Cardiac muscle cell (in vitro differentiated cells and primary cell): Measurements from ENCODE around the gene LAMA3. TPM values are rescaled to one million over a fixed set of nuclear protein-coding genes. Genes with fewer than 3 reads are reported as not detected.

ENCODE experiments used
- DNase-seq, 2 donors: peaks; one replicate each; pipeline versions ENCODE4 v3.0.0 to v3.0.0-alpha.2; 2010 to 2017; ENCODE audit warnings: low read depth in 1 of 2, low spot score in 1 of 2
- H3K27ac ChIP-seq: fragments of 200-600 bp; sonication (generic); 2 replicates; pipeline ENCODE4 v1.5.1; 2016
- H3K27me3 ChIP-seq: fragments of 200-600 bp; sonication (generic); 2 replicates; pipeline ENCODE4 v1.6.0; 2016; ENCODE audit warnings: control low read depth
- H3K36me3 ChIP-seq: fragments of 200-600 bp; sonication (generic); 2 replicates; pipeline ENCODE4 v1.5.1; 2016; ENCODE audit warnings: control low read depth
- H3K4me1 ChIP-seq: fragments of 200-600 bp; sonication (generic); 2 replicates; pipeline ENCODE4 v1.8.1; 2017; ENCODE audit warnings: low read depth, mild to moderate bottlenecking, mixed run types
- H3K4me3 ChIP-seq: fragments of 200-600 bp; sonication (generic); 2 replicates; pipeline ENCODE4 v1.5.1; 2016; ENCODE audit warnings: mild to moderate bottlenecking
- H3K9me3 ChIP-seq: fragments of 200-600 bp; sonication (generic); 2 replicates; pipeline ENCODE4 v1.5.1; 2017; ENCODE audit warnings: low read depth, mild to moderate bottlenecking, control low read depth
- polyA plus RNA-seq: library from polyadenylated mRNA; unstranded; fragments of >200 nt; fragmentation: Nextera tagmentation; extraction: Ambion mirVana; gene quantifications from 2 replicates; pipeline ENCODE4 v1.2.1, GENCODE V29; 2016
- total RNA-seq: library from RNA; depleted of rRNA; stranded (reverse); fragments of >200 nt; gene quantifications from 2 replicates; pipeline ENCODE4 v1.2.3, GENCODE V29; 2016
- TF ChIP-seq, protein P1 (sequence below): IDR thresholded peaks from 2 replicates; pipeline ENCODE4 v1.5.1; 2012; ENCODE audit warnings: low read depth, mild to moderate bottlenecking, low read length

LAMA3 gene
- total and polyA plus RNA-seq, 2 experiments from 2014 or later = 0.18 TPM; not detected in 1

GRCh38 chr18:23998018-23998417 lies 308.8 kb downstream of the LAMA3 start:
- DNase-seq = no peak
- H3K4me3 ChIP-seq = no peak overlapping the region
- no peaks in the 10 kb centered on the region for H3K27me3 ChIP-seq
- no peaks in the 10 kb centered on the region for H3K36me3 ChIP-seq
- no peaks in the 10 kb centered on the region for H3K9me3 ChIP-seq
- no peak overlapping the region for H3K27ac ChIP-seq
- TF ChIP-seq, protein P1, sequence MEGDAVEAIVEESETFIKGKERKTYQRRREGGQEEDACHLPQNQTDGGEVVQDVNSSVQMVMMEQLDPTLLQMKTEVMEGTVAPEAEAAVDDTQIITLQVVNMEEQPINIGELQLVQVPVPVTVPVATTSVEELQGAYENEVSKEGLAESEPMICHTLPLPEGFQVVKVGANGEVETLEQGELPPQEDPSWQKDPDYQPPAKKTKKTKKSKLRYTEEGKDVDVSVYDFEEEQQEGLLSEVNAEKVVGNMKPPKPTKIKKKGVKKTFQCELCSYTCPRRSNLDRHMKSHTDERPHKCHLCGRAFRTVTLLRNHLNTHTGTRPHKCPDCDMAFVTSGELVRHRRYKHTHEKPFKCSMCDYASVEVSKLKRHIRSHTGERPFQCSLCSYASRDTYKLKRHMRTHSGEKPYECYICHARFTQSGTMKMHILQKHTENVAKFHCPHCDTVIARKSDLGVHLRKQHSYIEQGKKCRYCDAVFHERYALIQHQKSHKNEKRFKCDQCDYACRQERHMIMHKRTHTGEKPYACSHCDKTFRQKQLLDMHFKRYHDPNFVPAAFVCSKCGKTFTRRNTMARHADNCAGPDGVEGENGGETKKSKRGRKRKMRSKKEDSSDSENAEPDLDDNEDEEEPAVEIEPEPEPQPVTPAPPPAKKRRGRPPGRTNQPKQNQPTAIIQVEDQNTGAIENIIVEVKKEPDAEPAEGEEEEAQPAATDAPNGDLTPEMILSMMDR = no peak
- H3K4me1 ChIP-seq = no peaks in the 10 kb centered on the region

- H3K4me3 ChIP-seq = no peak overlapping the region
- H3K27me3 ChIP-seq = no peaks in the 10 kb centered on the region
- no peaks in the 10 kb centered on the region for H3K36me3 ChIP-seq
- TF ChIP-seq, protein P1 = no peak
- H3K4me1 ChIP-seq = no peaks in the 10 kb centered on the region
- no peak for DNase-seq
- no peaks in the 10 kb centered on the region for H3K9me3 ChIP-seq
- no peak overlapping the region for H3K27ac ChIP-seq
Observed at GRCh38 chr18:23998820-23999219, 309.6 kb downstream of the LAMA3 start.

DNA sequence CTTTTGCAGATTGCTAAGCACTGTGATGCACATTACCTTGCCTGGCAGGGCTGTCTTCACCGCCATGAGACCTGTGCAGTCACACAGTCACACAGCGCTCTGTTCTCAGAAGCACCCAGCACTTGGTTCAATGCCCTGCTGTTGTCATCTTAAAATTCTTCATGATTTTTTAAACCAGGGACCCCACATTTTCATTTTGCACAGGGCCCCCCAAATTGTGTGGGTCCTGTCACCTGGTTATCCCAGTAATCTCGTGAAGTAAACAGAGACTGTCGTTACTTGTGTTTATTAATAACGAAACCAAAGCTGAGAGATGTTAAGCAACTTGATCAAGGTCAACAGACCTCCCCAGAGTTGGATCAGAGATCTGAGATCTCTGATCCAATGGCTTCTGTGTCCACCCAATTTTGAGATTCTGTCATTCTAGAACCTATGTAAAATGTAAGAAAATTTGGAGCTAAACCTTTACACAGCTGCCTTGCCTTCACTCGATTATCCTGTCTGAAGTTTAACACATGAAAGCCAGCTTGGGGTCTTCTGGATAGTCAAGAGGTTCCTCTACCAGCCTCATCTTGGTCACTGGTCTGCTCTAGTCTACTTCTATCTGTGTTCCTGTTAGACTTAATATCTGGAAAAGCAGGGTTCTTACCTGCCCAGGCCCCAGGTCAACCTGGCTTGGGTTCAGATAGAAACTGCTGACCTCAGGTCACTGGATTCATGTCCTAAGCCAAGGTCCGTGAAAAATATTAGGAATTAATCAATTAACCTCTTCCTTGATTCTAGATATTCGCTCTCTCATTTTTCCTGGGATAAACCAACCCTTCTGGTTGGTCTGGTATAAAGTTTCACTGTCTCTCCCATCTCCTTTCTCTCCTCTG lies 311.6 kb downstream of the LAMA3 start:
- no peaks in the 10 kb centered on the region for H3K9me3 ChIP-seq
- no peaks in the 10 kb centered on the region for H3K36me3 ChIP-seq
- TF ChIP-seq, protein P1 = no peak
- DNase-seq = no peak
- no peak overlapping the region for H3K4me3 ChIP-seq
- H3K27ac ChIP-seq = no peak overlapping the region
- H3K4me1 ChIP-seq = no peaks in the 10 kb centered on the region
- no peaks in the 10 kb centered on the region for H3K27me3 ChIP-seq

- H3K36me3 ChIP-seq = no peaks in the 10 kb centered on the region
- DNase-seq = no peak
- no peaks in the 10 kb centered on the region for H3K9me3 ChIP-seq
- no peaks in the 10 kb centered on the region for H3K27me3 ChIP-seq
- TF ChIP-seq, protein P1 = no peak
- H3K27ac ChIP-seq = no peak overlapping the region
- no peak overlapping the region for H3K4me3 ChIP-seq
- H3K4me1 ChIP-seq = no peaks in the 10 kb centered on the region
Observed at GRCh38 chr18:24002479-24002878, 313.2 kb downstream of the LAMA3 start.

DNA sequence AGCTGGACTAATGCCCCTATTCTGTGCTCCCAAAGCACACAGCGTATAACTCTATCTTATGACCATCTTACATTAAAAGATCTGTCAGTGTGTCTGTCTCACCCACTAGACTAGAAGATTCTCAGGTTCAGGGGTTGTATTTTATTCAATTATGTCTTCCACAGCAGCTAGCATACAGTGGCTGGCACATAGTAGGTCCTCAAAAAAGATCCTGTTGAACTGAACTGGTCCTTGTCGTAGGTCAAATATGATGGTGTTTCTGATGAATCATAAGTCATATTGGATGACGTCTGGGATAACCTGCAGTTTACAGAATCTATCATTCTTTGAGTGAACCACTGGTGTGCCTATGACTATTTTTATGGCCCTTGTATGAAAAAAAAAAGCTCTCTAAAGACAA lies 314.0 kb downstream of the LAMA3 start:
- H3K9me3 ChIP-seq = no peaks in the 10 kb centered on the region
- DNase-seq = no peak
- no peak overlapping the region for H3K4me3 ChIP-seq
- TF ChIP-seq, protein P1 = no peak
- no peaks in the 10 kb centered on the region for H3K36me3 ChIP-seq
- no peaks in the 10 kb centered on the region for H3K27me3 ChIP-seq
- no peak overlapping the region for H3K27ac ChIP-seq
- H3K4me1 ChIP-seq = no peaks in the 10 kb centered on the region
